Activated T-helper 1 cell treated with anti-CD3 and anti-CD28 coated beads, Interleukin-12 subunit alpha, Interleukin-12 subunit beta, Interleukin-2, Interleukin-4 antibody, amounts not matched to agents 30 ng/mL and 10 ng/mL and 1 ng/mL, durations not matched to agents 14 hours and 24 hours and 36 hours (primary cell): ENCODE results near the gene PARM1. TPM values are rescaled to one million over a fixed set of nuclear protein-coding genes. Genes with fewer than 3 reads are reported as not detected.

Experiments used
- DNase-seq: peaks from one replicate; pipeline ENCODE4 v3.0.0; 2021; ENCODE audit warnings: low spot score
- H3K27ac Mint-ChIP-seq: one replicate; pipeline ENCODE4 v1.8.0; 2021; ENCODE audit warnings: mild to moderate bottlenecking, mixed read lengths
- H3K27me3 Mint-ChIP-seq: one replicate; pipeline ENCODE4 v1.8.0; 2022; ENCODE audit warnings: mild to moderate bottlenecking, moderate library complexity, mixed read lengths; ENCODE audit not compliant: insufficient read depth
- H3K36me3 Mint-ChIP-seq: one replicate; pipeline ENCODE4 v1.8.0; 2021; ENCODE audit warnings: low read depth, mixed read lengths
- H3K4me1 Mint-ChIP-seq: one replicate; pipeline ENCODE4 v1.8.0; 2021; ENCODE audit warnings: low read depth, mixed read lengths
- H3K4me3 Mint-ChIP-seq: one replicate; pipeline ENCODE4 v1.8.0; 2021; ENCODE audit warnings: mild to moderate bottlenecking, moderate library complexity, mixed read lengths
- H3K9me3 Mint-ChIP-seq: one replicate; pipeline ENCODE4 v1.8.0; 2021; ENCODE audit warnings: mixed read lengths
- intact Hi-C: fragments of 100-400 bp; cut with micrococcal nuclease; formaldehyde crosslinking; loops from one replicate; pipeline ENCODE4 v1.15.1; 2024
- total RNA-seq: library from RNA; stranded (reverse); gene quantifications from 2 replicates; pipeline ENCODE4 v1.2.3, GENCODE V29; 2022

Gene PARM1
- not detected in 2 replicates for total RNA-seq

- DNase-seq, result peak; percentile 19
- H3K27me3 Mint-ChIP-seq, result peaks cover 56% of the 10 kb centered on the region
- intact Hi-C loops, result no loop called here
- H3K36me3 Mint-ChIP-seq, result no peaks in the 10 kb centered on the region
- H3K4me1 Mint-ChIP-seq, result no peaks in the 10 kb centered on the region
- no peaks in the 10 kb centered on the region for H3K9me3 Mint-ChIP-seq
- peak within 1 kb of the TSS; percentile 58 for H3K4me3 Mint-ChIP-seq
- H3K27ac Mint-ChIP-seq, result no peak within 1 kb of the TSS
Observed at GRCh38 chr4:74932832-74933561, at the start of gene PARM1. Gene PARM1 (plus strand): TSS chr4:74933116. CDS start chr4:74933328, 212 bp downstream.

DNA sequence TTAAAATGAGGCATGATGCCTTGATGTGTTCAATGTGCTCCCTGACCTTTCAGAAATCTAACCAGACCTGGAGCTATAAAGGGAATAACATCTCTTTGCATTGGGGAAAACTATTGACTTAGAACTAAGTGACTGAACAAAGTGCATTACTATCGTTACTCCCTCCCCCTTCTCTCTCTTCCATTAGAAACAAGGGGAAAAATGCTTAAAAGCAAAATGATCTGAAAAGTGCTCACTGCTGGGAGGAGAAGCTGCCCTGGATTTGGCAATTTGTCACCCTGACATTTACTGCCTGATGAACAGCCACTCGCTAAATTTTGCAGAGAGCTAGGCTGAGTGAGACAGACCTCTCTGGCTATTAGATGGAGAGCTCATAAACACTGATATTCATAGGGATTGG is 48.6 kb upstream of the PARM1 start:
- no peak overlapping the region for H3K4me3 Mint-ChIP-seq
- H3K4me1 Mint-ChIP-seq, result no peaks in the 10 kb centered on the region
- H3K27me3 Mint-ChIP-seq, result no peaks in the 10 kb centered on the region
- intact Hi-C loops, result no loop called here
- H3K9me3 Mint-ChIP-seq, result no peaks in the 10 kb centered on the region
- no peak for DNase-seq
- no peaks in the 10 kb centered on the region for H3K36me3 Mint-ChIP-seq
- H3K27ac Mint-ChIP-seq, result no peak overlapping the region

DNA sequence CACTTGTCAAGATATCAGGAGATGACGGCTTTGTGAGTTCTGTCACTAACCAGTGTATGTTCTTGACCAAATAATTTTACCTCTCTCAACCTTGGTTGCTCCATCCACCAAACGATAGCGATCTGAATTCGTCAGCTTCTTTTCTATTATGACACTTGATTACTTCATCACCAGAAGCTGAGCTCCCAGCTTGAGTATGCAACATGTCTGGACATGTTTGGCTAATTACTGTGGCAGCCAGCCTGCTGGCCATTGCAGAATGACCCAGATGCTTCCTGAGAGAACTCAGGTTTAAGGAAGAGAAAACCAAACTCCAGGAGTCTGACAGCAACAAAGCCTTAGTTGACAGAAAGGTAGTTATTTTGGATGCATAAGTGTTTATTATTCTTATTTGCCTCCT is 46.4 kb upstream of the PARM1 start:
- Mint-ChIP-seq H3K36me3 (no peaks in the 10 kb centered on the region), H3K4me1 (no peaks in the 10 kb centered on the region), H3K27ac (no peak overlapping the region), H3K9me3 (no peaks in the 10 kb centered on the region), H3K4me3 (no peak overlapping the region), H3K27me3 (no peaks in the 10 kb centered on the region)
- intact Hi-C loops, result no loop called here
- DNase-seq, result no peak

DNA sequence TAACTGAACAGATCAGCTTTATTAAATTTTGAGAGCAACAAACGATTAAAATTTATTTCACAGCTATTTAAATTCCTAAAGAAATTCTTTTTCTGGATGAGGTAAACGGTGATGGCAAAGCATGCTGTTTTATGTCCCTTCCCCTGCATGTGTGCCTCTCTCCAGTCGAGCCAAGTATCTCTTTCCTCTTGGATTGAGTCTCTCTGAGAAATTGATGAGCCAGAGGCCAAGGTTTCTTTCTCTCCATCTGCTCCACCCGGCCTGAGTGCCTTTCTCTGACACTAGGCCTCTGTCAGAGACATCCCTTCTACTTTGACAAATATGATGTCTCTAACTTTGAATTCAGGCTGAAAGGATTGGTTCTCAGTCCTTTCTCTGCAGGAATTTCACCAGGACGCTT is 42.6 kb upstream of the PARM1 start:
- no peak for DNase-seq
- Mint-ChIP-seq H3K9me3 (no peaks in the 10 kb centered on the region), H3K27ac (no peak overlapping the region), H3K4me3 (no peak overlapping the region), H3K4me1 (no peaks in the 10 kb centered on the region), H3K27me3 (no peaks in the 10 kb centered on the region), H3K36me3 (no peaks in the 10 kb centered on the region)
- intact Hi-C loops, result no loop called here

- Mint-ChIP-seq H3K36me3 (no peaks in the 10 kb centered on the region), H3K4me1 (no peaks in the 10 kb centered on the region), H3K27me3 (no peaks in the 10 kb centered on the region), H3K27ac (no peak overlapping the region), H3K9me3 (no peaks in the 10 kb centered on the region), H3K4me3 (no peak overlapping the region)
- DNase-seq, result no peak
- intact Hi-C loops, result no loop called here
Observed at GRCh38 chr4:74891037-74891436, 41.9 kb upstream of the PARM1 start.

DNA sequence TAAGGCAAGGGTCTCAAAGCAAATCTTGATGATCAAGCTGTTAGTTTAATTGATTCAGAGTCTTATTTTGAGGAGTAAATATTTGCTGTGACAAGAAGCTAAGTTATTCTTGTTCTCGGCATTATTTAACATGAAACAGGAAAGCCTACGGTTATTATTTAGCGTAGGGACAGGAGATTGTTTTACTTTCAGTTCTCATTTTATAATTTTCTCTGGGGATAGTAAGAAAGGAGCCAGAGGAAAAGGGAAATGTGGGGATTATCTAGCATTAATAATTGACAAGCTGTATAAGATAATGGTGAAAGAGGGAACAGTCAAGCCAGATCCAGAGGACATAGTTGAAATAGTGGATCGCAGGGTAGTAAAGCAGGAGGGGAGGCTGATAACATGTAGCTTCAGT is 39.7 kb upstream of the PARM1 start:
- Mint-ChIP-seq H3K27ac (no peak overlapping the region), H3K9me3 (no peaks in the 10 kb centered on the region), H3K4me3 (no peak overlapping the region), H3K27me3 (no peaks in the 10 kb centered on the region), H3K4me1 (no peaks in the 10 kb centered on the region), H3K36me3 (no peaks in the 10 kb centered on the region)
- DNase-seq, result no peak
- intact Hi-C loops, result no loop called here

- DNase-seq, result no peak
- Mint-ChIP-seq H3K36me3 (no peaks in the 10 kb centered on the region), H3K4me3 (no peak overlapping the region), H3K27me3 (no peaks in the 10 kb centered on the region), H3K4me1 (no peaks in the 10 kb centered on the region), H3K27ac (no peak overlapping the region), H3K9me3 (no peaks in the 10 kb centered on the region)
- intact Hi-C loops, result no loop called here
Observed at GRCh38 chr4:74896595-74896994, 36.3 kb upstream of the PARM1 start.

GRCh38 chr4:74897386-74897785 is 35.5 kb upstream of the PARM1 start:
- H3K27me3 Mint-ChIP-seq, result no peaks in the 10 kb centered on the region
- DNase-seq, result no peak
- no peak overlapping the region for H3K4me3 Mint-ChIP-seq
- H3K27ac Mint-ChIP-seq, result no peak overlapping the region
- intact Hi-C loops, result no loop called here
- H3K4me1 Mint-ChIP-seq, result no peaks in the 10 kb centered on the region
- H3K9me3 Mint-ChIP-seq, result no peaks in the 10 kb centered on the region
- H3K36me3 Mint-ChIP-seq, result no peaks in the 10 kb centered on the region

GRCh38 chr4:74900862-74901261 is 32.1 kb upstream of the PARM1 start:
- no peak overlapping the region for H3K27ac Mint-ChIP-seq
- H3K4me3 Mint-ChIP-seq, result no peak overlapping the region
- no peak for DNase-seq
- H3K4me1 Mint-ChIP-seq, result no peaks in the 10 kb centered on the region
- intact Hi-C loops, result no loop called here
- no peaks in the 10 kb centered on the region for H3K9me3 Mint-ChIP-seq
- no peaks in the 10 kb centered on the region for H3K36me3 Mint-ChIP-seq
- H3K27me3 Mint-ChIP-seq, result no peaks in the 10 kb centered on the region

DNA sequence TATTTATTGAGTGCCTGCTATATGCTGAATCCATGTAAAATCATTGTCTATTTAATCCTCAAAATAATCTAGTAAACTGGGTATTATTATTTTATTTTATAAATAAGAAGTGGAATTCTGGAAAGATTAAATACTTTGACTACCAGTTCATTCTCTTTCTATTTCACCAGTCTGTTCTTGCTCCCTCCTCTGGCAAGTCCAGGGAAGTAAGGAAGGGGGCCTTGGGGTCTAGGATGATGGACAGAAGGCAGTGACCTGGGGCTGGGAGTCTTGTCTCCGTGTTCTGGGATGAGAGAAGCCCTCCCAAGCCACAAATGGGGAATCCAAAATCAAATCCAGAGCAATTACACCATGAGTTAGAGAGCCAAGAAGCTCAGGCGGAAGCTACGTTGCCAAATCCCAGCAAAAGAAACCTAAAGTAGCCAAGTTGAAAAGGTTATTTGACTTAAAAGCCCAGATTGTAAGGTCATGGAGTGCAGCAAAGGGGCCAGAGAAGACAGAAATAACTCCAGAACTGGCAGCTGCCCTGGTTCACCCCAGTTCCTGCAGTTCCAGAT is 28.3 kb upstream of the PARM1 start:
- H3K27me3 Mint-ChIP-seq, result no peaks in the 10 kb centered on the region
- intact Hi-C loops, result no loop called here
- H3K9me3 Mint-ChIP-seq, result no peaks in the 10 kb centered on the region
- H3K36me3 Mint-ChIP-seq, result no peaks in the 10 kb centered on the region
- DNase-seq, result no peak
- H3K4me1 Mint-ChIP-seq, result no peaks in the 10 kb centered on the region
- no peak overlapping the region for H3K27ac Mint-ChIP-seq
- H3K4me3 Mint-ChIP-seq, result no peak overlapping the region

- no peaks in the 10 kb centered on the region for H3K9me3 Mint-ChIP-seq
- H3K27me3 Mint-ChIP-seq, result no peaks in the 10 kb centered on the region
- no peak overlapping the region for H3K4me3 Mint-ChIP-seq
- H3K36me3 Mint-ChIP-seq, result no peaks in the 10 kb centered on the region
- DNase-seq, result no peak
- intact Hi-C loops, result no loop called here
- H3K27ac Mint-ChIP-seq, result no peak overlapping the region
- no peaks in the 10 kb centered on the region for H3K4me1 Mint-ChIP-seq
Observed at GRCh38 chr4:74906771-74907170, 26.1 kb upstream of the PARM1 start.

- Mint-ChIP-seq H3K36me3 (no peaks in the 10 kb centered on the region), H3K4me1 (no peaks in the 10 kb centered on the region), H3K27ac (no peak overlapping the region), H3K27me3 (peaks cover 2% of the 10 kb centered on the region), H3K9me3 (no peaks in the 10 kb centered on the region), H3K4me3 (no peak overlapping the region)
- no peak for DNase-seq
- intact Hi-C loops, result no loop called here
Observed at GRCh38 chr4:74919783-74920182, 13.1 kb upstream of the PARM1 start.

DNA sequence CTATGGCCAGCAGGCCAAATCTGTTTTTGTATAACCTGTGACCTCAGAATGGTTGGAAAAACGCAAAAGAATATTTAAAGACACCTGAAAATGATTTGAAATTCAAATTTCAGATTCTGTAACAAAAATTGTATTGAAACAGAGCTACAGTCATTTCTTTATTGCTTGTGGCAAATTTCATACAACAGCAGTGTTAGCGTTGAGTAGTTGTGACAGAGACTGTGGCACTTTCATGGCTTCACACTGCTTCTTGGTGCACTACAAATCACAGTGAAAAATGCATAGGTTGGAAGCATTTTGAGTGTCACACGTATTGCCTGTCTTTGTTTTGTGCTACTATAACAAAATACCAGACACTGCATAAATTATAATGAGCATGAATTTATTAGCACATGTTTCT is 12.2 kb upstream of the PARM1 start:
- no peak overlapping the region for H3K4me3 Mint-ChIP-seq
- no peaks in the 10 kb centered on the region for H3K36me3 Mint-ChIP-seq
- intact Hi-C loops, result no loop called here
- DNase-seq, result no peak
- H3K4me1 Mint-ChIP-seq, result no peaks in the 10 kb centered on the region
- peaks cover 2% of the 10 kb centered on the region for H3K27me3 Mint-ChIP-seq
- no peaks in the 10 kb centered on the region for H3K9me3 Mint-ChIP-seq
- H3K27ac Mint-ChIP-seq, result no peak overlapping the region

GRCh38 chr4:74921490-74921889 is 11.4 kb upstream of the PARM1 start:
- no peaks in the 10 kb centered on the region for H3K4me1 Mint-ChIP-seq
- peaks cover 2% of the 10 kb centered on the region for H3K27me3 Mint-ChIP-seq
- DNase-seq, result no peak
- no peak overlapping the region for H3K27ac Mint-ChIP-seq
- no peaks in the 10 kb centered on the region for H3K36me3 Mint-ChIP-seq
- no peaks in the 10 kb centered on the region for H3K9me3 Mint-ChIP-seq
- intact Hi-C loops, result no loop called here
- H3K4me3 Mint-ChIP-seq, result no peak overlapping the region
